Stimulated activated CD4-positive, alpha-beta T cell treated with anti-CD3 and anti-CD28 coated beads, Interleukin-12 subunit alpha, Interleukin-12 subunit beta, amount 100 ng/mL, for 48 hours (primary cell): ENCODE data around the gene GRHPR.
"Not testable (repeated sequence)": the region's sequence is repeated elsewhere in the genome, so short reads cannot be mapped to it uniquely, and the experiment has no call there.

Source experiments
- DNase-seq, 3 donors: peaks; one replicate each; pipeline ENCODE4 v3.0.0-alpha.2; 2020; ENCODE audit warnings: low read depth in 2 of 3, low spot score in 1 of 3

GRHPR gene

GRCh38 chr9:37422289-37423104 is at the start of gene GRHPR:
TSS of gene GRHPR (plus strand) at chr9:37422696. CDS start at chr9:37422751, 55 bp downstream.
- DNase-seq: peak; percentile 81 to 90 (median 86)

DNA sequence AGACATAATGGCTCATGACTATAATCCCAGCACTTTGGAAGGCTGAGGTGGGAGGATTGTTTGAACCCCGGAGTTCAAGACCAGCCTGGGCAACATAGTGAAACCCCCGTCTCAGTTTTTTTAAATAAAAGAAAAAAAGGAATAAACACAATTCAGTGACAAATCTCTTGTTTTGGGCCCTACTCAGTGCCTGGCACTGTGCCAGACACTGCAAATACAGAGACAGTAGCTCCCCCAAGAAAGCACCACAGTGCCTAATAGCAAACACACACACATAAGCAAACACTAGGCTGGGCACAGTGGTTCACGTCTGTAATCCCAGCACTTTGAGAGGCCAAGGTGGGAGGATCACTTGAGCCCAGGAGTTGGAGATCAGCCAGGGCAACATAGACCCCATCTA is 49.7 kb upstream of the GRHPR start:
- DNase-seq: no peak

DNA sequence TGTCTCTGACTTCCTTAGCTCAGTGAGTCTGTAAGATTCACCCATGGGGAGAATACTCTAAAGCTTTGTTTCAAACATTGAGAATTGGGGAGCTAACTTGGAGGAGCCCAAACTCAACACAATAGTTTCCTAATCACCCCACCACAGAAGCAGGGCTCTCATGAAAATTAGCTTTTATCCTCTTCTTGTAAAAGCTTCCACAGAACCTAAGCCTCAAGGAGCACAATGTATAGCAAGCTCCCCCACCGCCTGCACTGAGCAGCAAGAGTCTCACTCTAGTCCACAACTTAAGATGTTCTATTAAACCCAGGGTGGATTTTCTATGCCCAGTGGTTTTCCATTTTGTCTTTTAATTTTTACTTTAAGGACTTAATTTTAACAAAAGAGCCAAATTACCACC is 48.9 kb upstream of the GRHPR start:
- DNase-seq: no peak

- DNase-seq: no peak
Observed at GRCh38 chr9:37374892-37375291, 47.6 kb upstream of the GRHPR start.

DNA sequence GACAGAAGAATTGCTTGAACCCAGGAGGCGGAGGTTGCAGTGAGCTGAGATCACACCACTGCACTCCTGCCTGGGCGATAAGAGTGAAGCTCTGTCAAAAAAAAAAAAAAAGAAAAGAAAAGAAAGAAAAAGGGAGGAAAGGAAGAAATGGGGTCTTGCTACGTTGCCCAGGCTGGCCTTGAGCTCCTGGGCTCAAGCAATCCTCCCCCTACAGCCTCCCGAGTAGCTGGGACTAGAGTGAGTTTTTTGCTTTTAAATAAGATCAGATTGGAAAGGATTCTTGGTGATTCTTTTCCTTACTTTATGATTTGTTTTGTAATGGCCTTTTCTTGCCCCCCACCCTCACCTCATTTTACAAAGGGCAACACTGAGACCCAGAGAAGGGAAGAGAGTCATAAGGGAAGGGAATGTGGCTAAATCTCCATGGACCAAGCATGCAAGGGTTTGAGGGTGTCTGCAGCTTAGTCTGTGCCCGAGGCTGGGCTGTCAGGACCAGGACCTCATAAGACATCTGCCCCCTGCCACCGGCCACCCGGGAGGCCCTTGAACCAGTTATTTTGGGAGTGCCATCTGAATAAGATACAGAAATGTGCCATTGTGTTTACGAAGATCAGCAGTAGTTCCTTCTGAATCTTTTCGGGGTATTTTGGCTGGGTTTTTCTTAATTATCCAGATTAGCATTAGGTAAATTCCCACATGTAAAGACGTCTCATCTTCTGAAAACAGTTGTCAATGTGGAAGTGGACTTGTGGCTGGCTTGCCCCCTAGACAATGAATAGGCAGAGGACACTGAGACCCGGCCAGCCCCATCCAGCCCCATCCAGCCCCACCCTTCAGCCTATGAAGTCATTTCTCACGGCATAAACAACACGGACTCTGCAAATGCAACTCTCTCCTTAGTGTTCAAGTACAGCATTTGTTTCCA is 44.5 kb upstream of the GRHPR start:
- DNase-seq: no peak

DNA sequence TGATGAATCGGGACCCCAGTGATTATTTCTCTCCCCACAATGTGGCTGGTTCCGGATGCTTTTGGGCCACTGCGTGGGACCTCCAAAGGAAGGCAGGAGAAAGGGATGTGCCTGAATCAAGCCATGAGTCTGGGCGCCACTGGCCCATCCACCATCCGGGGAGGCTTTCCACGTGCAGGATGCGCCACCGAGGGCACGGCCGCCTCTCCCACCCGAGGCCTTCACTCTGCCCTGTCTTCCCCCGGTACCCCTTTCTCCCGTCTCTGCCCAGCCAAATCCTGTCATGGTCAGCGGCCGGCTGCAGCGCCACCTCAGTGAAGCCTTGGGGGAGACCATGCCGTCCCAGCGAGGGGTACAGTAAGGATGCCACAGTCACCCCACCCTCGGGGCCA is 43.9 kb upstream of the GRHPR start:
- DNase-seq: no peak

DNA sequence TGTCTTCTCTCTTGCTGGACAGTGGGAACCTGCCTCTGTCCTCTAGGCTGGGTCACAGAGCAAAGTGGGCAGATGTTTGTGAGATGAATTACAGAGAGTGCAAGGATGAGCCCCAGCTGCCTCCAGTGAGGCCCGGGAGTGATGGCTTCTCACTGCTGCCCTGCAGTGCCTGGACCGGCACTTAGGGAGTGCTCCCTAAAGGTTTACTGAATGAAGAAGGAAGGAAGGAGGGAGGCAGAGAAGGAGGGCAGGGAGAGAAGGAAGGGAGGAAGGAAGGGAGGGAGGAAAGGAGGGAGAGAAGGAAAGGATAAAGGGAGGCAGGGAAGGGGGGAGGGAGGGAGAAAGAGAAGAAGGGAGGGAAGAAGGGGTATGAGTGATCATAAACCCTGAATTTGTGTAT is 42.7 kb upstream of the GRHPR start:
- no peak for DNase-seq

GRCh38 chr9:37380570-37380969 is 41.9 kb upstream of the GRHPR start:
- no peak for DNase-seq

GRCh38 chr9:37381094-37381741 is 41.3 kb upstream of the GRHPR start:
- DNase-seq: no peak

DNA sequence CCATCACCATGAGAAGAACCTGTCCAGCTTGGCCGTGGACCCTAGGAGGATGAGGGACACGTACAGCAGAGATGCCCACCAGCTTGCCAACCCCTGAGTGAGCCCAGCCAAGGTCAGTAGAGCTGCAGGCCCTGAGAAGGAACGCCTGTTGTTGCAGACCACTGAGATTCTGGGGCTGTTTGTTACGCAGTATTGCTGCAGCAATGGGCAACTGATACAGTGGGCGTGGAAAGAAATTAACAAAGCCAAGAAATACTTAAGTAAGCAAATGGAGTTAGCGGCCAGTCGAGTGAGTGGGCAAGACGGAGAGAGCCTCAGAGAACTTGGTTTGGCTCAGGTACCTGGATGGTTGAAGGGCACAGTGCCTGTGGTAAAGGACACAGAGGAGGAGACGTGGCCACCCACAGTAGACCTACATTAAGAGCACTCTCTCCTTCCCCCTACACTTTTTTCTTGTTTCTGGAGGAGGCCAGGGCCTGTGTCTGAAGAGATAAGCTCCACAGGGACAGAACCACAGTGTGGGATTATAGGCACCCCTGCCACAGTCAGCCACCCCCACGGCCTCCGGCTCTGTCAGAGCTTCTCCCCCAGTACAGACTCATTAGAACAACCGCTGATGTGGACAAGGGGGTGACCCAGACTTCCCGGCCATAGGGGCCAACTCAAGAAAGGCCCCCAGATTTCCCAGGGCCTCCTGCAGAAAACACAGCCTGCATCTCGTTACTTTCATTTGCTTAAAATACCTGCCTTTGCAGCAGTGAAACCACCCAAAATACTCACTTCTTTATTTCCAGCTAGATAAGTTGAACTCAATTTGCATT is 40.1 kb upstream of the GRHPR start:
- DNase-seq: no peak

GRCh38 chr9:37382982-37383357 is 39.5 kb upstream of the GRHPR start:
- no peak for DNase-seq

DNA sequence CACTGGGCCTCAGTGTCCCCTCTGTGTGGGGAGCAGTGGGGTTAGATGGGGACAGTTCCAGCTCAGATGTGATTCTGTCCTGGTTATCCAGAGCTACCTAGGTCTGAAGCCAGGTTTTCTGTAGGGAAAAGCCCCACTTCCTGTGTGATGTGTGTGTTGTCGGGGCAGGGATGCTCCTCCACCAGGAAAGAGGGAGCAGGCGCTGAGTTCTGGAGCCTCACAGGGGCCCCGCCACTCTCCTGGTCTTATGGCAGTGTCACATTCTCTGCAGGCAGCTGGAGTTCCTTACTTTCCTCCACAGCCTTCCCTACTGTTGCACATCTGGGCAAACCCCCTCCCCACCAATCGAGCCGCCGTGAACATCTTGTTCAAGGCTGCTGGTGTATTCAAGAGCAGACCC is 39.1 kb upstream of the GRHPR start:
- no peak for DNase-seq

DNA sequence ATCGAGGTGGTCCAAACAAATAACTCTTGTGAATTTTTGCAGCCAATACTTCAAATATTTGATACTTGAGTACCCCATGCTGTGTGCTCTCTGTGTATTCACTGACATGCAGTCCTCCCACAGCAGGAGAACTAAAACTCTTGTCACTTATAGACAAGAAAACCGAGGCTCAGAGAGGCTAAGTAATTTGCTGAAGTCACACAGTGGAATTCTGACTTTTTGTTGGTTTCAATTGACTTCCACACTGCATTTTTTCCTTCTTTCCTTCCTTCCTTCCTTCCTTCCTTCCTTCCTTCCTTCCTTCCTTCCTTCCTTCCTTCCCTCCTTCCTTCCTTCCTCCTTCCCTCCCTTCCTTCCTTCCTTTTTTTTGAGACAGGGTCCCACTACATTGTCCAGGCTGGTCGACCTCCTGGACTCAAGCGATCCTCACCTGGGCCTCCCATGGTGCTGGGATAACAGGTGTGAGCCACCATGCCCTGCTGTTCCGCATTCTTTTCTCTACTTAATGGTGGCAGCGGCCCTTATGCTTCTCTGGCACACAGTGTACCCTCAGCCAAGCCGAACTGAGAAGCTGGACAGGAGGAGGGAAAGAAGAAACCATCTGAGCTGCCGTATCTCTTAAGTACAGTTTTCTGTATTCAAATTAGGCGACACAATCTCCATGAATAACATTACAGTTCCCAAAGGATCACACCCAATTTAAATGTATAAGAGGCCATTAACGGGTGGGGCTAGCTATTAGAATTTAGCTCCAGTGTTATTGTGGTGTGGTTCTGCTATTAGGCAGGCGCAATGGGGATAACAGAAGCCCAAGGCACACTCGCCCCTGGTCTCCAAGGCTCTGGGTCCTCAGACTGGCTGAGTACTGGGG is 38.4 kb upstream of the GRHPR start:
- no peak for DNase-seq

- no peak for DNase-seq
Observed at GRCh38 chr9:37385286-37385685, 37.2 kb upstream of the GRHPR start.

DNA sequence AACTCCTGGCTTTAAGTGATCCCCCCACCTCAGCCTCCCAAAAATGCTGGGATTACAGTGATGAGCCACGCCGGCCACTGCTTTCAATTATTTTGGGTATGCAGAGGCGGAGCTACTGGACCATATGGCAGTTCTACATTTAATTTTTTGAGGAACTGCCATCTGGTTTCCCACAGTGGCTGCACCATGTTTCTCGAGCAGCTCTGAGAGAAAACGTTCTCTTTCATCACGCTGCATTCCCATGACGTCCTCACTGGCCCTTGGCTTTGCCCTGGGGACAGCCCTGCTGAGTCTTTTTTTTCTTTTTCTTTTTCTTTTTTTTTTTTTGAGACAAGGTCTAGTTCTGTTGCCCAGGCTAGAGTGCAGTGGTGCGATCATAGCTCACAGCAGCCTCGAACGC is 35.5 kb upstream of the GRHPR start:
- no peak for DNase-seq

DNA sequence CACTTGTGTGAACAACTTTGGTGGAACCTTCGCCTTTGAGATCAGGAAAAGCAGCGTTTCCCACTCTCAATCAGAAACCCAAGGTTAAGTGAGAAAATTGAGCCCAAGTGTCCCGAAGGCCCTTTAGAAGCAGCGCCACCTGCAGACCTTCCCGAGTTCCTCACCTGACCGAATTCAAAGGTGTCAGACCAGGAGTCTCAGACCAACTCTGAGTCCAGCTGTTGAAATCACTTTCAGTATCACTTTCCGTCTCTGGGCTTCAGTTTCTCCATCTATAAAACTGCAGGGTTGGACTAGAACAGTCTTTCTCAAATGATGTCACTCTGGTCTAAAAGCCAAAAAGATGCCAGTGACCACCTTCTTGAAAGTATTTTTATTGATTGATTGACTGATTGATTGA is 31.7 kb upstream of the GRHPR start:
- no peak for DNase-seq

DNA sequence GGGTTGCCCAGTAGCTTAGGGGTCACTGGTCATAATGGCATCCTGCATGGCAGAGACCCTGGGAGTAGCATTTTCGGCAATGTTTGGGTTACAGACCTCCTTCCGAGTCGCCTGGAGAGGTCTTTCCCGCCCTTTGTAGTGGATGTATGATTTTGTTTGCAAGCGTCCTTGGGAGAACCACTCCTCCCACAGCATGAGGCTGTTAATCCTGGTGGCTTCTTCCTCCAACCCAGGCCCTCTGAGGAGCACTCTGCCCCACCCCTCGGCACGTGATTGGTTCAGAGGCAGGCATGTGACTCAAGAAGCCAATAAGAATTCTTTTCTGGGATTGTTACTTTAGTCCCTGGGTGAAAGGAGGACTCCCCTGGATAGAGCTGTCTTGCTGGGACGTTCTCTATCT is 30.2 kb upstream of the GRHPR start:
- no peak for DNase-seq

GRCh38 chr9:37395229-37395628 is 27.3 kb upstream of the GRHPR start:
- no peak for DNase-seq

GRCh38 chr9:37395663-37396062 is 26.8 kb upstream of the GRHPR start:
- no peak for DNase-seq

GRCh38 chr9:37397948-37398347 is 24.5 kb upstream of the GRHPR start:
- not testable (repeated sequence) for DNase-seq
